Neutrophil (primary cell): ENCODE data around the gene SMC6.

Experiments used
- H3K27ac ChIP-seq: fragments of 200-600 bp; sonication (generic); 2 replicates; pipeline ENCODE4 v1.5.1; 2016; ENCODE audit warnings: mild to moderate bottlenecking, moderate library complexity
- H3K27me3 ChIP-seq: fragments of 200-600 bp; sonication (generic); 2 replicates; pipeline ENCODE4 v1.6.0; 2016; ENCODE audit warnings: mild to moderate bottlenecking
- H3K36me3 ChIP-seq: fragments of 200-600 bp; sonication (generic); 2 replicates; pipeline ENCODE4 v1.5.1; 2017
- H3K4me1 ChIP-seq, 2 experiments: fragments of 200-600 bp in 1 of 2; sonication (generic) in 1 of 2; 1 replicate in 1 of 2; 2 replicates in 1 of 2; pipeline versions ENCODE4 v1.5.1 to v1.6.1; 2013 to 2016; ENCODE audit warnings: low read depth in 1 of 2, low read length in 1 of 2, mild to moderate bottlenecking in 1 of 2, moderate library complexity in 1 of 2; ENCODE audit not compliant: control insufficient read depth in 1 of 2, insufficient read depth in 1 of 2
- H3K4me3 ChIP-seq, 2 experiments: fragments of 200-600 bp in 1 of 2; sonication (generic) in 1 of 2; 1 replicate in 1 of 2; 2 replicates in 1 of 2; pipeline ENCODE4 v1.5.1; 2013 to 2016; ENCODE audit warnings: low read depth in 1 of 2, low read length in 1 of 2, mild to moderate bottlenecking in 1 of 2, moderate library complexity in 1 of 2
- H3K9me3 ChIP-seq: fragments of 200-600 bp; sonication (generic); 2 replicates; pipeline ENCODE4 v1.5.1; 2016
- CTCF ChIP-seq: fragments of 200-600 bp; sonication (generic); IDR thresholded peaks from 2 replicates; pipeline ENCODE4 v1.5.1; 2016; ENCODE audit warnings: antibody characterized with exemption

SMC6 gene

GRCh38 chr2:17627434-17627833, 126.2 kb downstream of the SMC6 start:
- no peaks in the 10 kb centered on the region for H3K9me3 ChIP-seq
- no peak overlapping the region for H3K4me3 ChIP-seq
- no peak overlapping the region for H3K27ac ChIP-seq
- no peak for TF ChIP-seq CTCF
- H3K4me1 ChIP-seq = no peaks in the 10 kb centered on the region
- no peaks in the 10 kb centered on the region for H3K27me3 ChIP-seq
- no peaks in the 10 kb centered on the region for H3K36me3 ChIP-seq

DNA sequence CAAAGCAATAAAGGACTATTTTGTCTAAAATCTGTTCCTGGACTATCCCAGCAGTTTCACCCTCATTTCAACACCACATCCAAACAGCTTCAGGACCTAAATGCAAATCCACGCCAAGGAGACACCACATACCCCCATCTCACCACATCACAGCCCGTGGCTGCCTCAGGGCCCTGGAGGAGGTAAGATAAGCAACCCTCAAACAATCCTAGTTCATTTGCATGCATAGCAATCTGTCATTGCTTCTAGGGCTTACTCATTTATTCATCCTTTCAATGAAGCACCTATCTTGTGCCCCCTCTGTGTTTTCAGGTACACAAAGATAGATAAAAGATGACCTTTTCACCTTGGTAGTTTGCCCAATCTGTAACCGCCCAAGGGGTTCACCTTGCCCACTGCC, 126.6 kb downstream of the SMC6 start:
- no peak overlapping the region for H3K27ac ChIP-seq
- no peak overlapping the region for H3K4me3 ChIP-seq
- H3K36me3 ChIP-seq = no peaks in the 10 kb centered on the region
- H3K4me1 ChIP-seq = no peaks in the 10 kb centered on the region
- H3K27me3 ChIP-seq = no peaks in the 10 kb centered on the region
- no peak for TF ChIP-seq CTCF
- H3K9me3 ChIP-seq = no peaks in the 10 kb centered on the region

GRCh38 chr2:17625446-17625845, 128.2 kb downstream of the SMC6 start:
- Histone ChIP-seq H3K36me3 (no peaks in the 10 kb centered on the region), H3K4me1 (no peaks in the 10 kb centered on the region), H3K27me3 (no peaks in the 10 kb centered on the region), H3K9me3 (no peaks in the 10 kb centered on the region), H3K27ac (no peak overlapping the region), H3K4me3 (no peak overlapping the region)
- no peak for TF ChIP-seq CTCF

DNA sequence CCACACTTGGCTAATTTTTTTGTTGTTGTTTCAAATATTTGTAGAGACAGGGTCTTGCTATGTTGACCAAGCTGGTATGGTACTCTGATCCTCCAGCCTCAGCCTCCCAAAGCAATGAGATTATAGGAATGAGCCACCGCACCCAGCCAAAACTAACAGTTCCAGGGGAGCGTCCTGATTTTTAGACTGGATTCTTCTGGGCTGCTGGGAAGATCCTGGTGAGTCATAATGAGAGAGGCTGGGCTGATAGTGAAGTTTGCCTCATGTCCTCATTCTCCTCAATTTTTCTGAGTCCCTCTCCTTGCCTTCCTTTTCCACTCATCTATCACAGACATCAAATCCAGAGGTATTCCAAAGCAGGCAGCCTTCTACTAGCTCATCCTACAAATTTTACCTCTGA, 131.8 kb downstream of the SMC6 start:
- Histone ChIP-seq H3K36me3 (no peaks in the 10 kb centered on the region), H3K4me3 (no peak overlapping the region), H3K4me1 (no peaks in the 10 kb centered on the region), H3K27ac (no peak overlapping the region), H3K27me3 (no peaks in the 10 kb centered on the region), H3K9me3 (no peaks in the 10 kb centered on the region)
- TF ChIP-seq CTCF = no peak

- H3K27ac ChIP-seq = no peak overlapping the region
- H3K36me3 ChIP-seq = no peaks in the 10 kb centered on the region
- no peak for TF ChIP-seq CTCF
Measured at GRCh38 chr2:17620841-17621240, 132.8 kb downstream of the SMC6 start.

GRCh38 chr2:17620280-17620679, 133.3 kb downstream of the SMC6 start:
- H3K27ac ChIP-seq = no peak overlapping the region
- no peak for TF ChIP-seq CTCF
- H3K27me3 ChIP-seq = no peaks in the 10 kb centered on the region
- H3K4me1 ChIP-seq = no peaks in the 10 kb centered on the region
- H3K4me3 ChIP-seq = no peak overlapping the region
- no peaks in the 10 kb centered on the region for H3K36me3 ChIP-seq
- H3K9me3 ChIP-seq = no peaks in the 10 kb centered on the region

More at GRCh38 chr2:17620841-17621240, 132.8 kb downstream of the SMC6 start:
- Histone ChIP-seq H3K4me3 (no peak overlapping the region), H3K4me1 (no peaks in the 10 kb centered on the region), H3K9me3 (no peaks in the 10 kb centered on the region), H3K27me3 (no peaks in the 10 kb centered on the region)
